ENCODE results near the gene BACH2. TPM values are rescaled to one million over a fixed set of nuclear protein-coding genes. Genes with fewer than 3 reads are reported as not detected.

BACH2 gene
- polyA plus RNA-seq, 1 donor from 2014 or later: 45.5 TPM

- Histone ChIP-seq H3K36me3 (ENCODE audit: insufficient read depth, low read length) (no peaks in the 10 kb centered on the region), H3K9me2 (ENCODE audit: insufficient read depth, low read length) (no peaks in the 10 kb centered on the region), H3K27me3 (ENCODE audit: insufficient read depth, low read depth, low read length) (no peaks in the 10 kb centered on the region), H3K4me3 (ENCODE audit: low read length) (no peak overlapping the region), H3K9ac (ENCODE audit: low read length) (no peak overlapping the region), H4K20me1 (ENCODE audit: insufficient read depth) (no peaks in the 10 kb centered on the region), H3K4me2 (ENCODE audit: low read length) (no peak overlapping the region), H3K27ac (ENCODE audit: low read length) (no peak overlapping the region), H3F3A (ENCODE audit: insufficient read depth, low read length, poor library complexity, severe bottlenecking) (no peaks in the 10 kb centered on the region), H3K9me3 (ENCODE audit: low read length) (no peaks in the 10 kb centered on the region), H3K79me2 (replicated peaks; ENCODE audit: insufficient read depth, low read length) (peaks cover under 1% of the 10 kb centered on the region), H2AFZ (ENCODE audit: low read depth, low read length) (no peak overlapping the region)
- TF ChIP-seq POLR2AphosphoS5 (IDR thresholded peaks at IDR 0.05): no peak
- no peak for TF ChIP-seq RAD21 (conservative IDR thresholded peaks at IDR 0.05)
- no peak for TF ChIP-seq SMC3 (conservative IDR thresholded peaks at IDR 0.05; ENCODE audit: poor library complexity)
- no peak for TF ChIP-seq EP300 (conservative IDR thresholded peaks at IDR 0.05; ENCODE audit: poor library complexity, severe bottlenecking)
- no peak for TF ChIP-seq REST (IDR thresholded peaks at IDR 0.05; ENCODE audit: borderline replicate concordance)
- no peak for TF ChIP-seq CTCF (IDR thresholded peaks at IDR 0.05; ENCODE audit: poor library complexity, severe bottlenecking)
- TF ChIP-seq TAF1 (IDR thresholded peaks at IDR 0.05; ENCODE audit: low read depth): no peak
- no peak for TF ChIP-seq MXI1 (conservative IDR thresholded peaks at IDR 0.05; ENCODE audit: poor library complexity, severe bottlenecking)
- TF ChIP-seq EZH2 (IDR thresholded peaks at IDR 0.05; ENCODE audit: borderline replicate concordance, insufficient read depth, low read length, poor library complexity, severe bottlenecking): no peak
Observed at GRCh38 chr6:90087106-90087833, 209.4 kb downstream of the BACH2 start.

- Histone ChIP-seq H3K9ac (ENCODE audit: low read length) (no peak overlapping the region), H4K20me1 (ENCODE audit: insufficient read depth) (no peaks in the 10 kb centered on the region), H2AFZ (ENCODE audit: low read depth, low read length) (no peak overlapping the region), H3K27ac (ENCODE audit: low read length) (no peak overlapping the region), H3K9me3 (ENCODE audit: low read length) (no peaks in the 10 kb centered on the region), H3K4me2 (ENCODE audit: low read length) (no peak overlapping the region), H3K9me2 (ENCODE audit: insufficient read depth, low read length) (no peaks in the 10 kb centered on the region), H3K79me2 (replicated peaks; ENCODE audit: insufficient read depth, low read length) (no peaks in the 10 kb centered on the region), H3K36me3 (ENCODE audit: insufficient read depth, low read length) (no peaks in the 10 kb centered on the region), H3K4me3 (ENCODE audit: low read length) (no peak overlapping the region), H3F3A (ENCODE audit: insufficient read depth, low read length, poor library complexity, severe bottlenecking) (no peaks in the 10 kb centered on the region), H3K27me3 (ENCODE audit: insufficient read depth, low read depth, low read length) (no peaks in the 10 kb centered on the region)
- no peak for TF ChIP-seq RAD21 (conservative IDR thresholded peaks at IDR 0.05)
- no peak for TF ChIP-seq EP300 (conservative IDR thresholded peaks at IDR 0.05; ENCODE audit: poor library complexity, severe bottlenecking)
- TF ChIP-seq TAF1 (IDR thresholded peaks at IDR 0.05; ENCODE audit: low read depth): no peak
- TF ChIP-seq POLR2AphosphoS5 (IDR thresholded peaks at IDR 0.05): no peak
- no peak for TF ChIP-seq CTCF (IDR thresholded peaks at IDR 0.05; ENCODE audit: poor library complexity, severe bottlenecking)
- no peak for TF ChIP-seq MXI1 (conservative IDR thresholded peaks at IDR 0.05; ENCODE audit: poor library complexity, severe bottlenecking)
- no peak for TF ChIP-seq SMC3 (conservative IDR thresholded peaks at IDR 0.05; ENCODE audit: poor library complexity)
Observed at GRCh38 chr6:90086517-90086916, 210.1 kb downstream of the BACH2 start.
